ENCODE measurements around the gene CXXC5. TPM values are rescaled to one million over a fixed set of nuclear protein-coding genes. Genes with fewer than 3 reads are reported as not detected.

CXXC5 gene
- total and polyA plus RNA-seq, 9 of the 15 experiments (the other 6 are each of a cell fraction or from before 2014, with no cell fraction given), result 1.9 to 123 (median 45.8) TPM

DNA sequence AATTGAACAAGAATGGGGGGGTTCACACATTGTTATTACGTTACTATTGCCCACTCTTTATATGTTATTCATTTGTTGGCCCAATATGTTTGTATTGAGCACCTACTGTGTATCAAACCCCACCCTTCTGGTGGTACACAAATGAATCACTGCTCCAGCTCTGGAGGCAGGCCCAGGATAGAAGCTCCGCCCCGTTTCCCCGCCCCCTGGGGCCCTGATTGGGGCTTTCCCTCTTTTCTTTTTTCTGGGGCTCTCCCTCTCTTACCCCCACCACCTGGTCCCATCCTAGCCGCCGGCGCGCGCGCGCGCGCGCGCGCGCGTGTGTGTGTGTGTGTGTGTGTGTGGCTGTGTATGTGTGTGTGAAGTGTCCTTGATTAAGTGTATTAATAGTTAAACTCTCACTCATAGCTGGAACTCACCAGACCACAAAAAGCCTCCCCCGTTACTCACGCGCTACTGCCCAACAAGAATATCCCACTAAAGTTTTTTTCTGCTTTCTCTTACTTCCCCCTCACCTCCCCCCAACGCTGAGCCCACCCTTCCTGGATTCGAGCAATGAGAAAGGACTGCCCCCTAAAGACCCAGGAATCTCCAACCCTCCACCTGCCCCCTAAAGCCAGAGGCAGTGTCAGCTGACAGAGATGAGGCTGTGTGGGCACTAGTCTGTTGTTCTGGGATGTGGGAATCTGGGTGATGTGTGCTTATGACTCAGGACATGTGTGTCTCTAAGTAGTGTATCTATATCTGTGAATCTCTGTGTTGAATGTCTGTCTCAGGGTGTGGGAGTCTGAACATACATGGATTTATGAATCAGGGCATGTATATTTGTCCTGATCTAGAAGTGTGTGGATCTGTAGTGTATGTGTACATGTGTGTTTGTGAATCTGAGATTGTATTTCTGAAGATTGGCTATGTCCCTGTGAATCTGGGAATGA is 4.0 kb downstream of the CXXC5 start:
- intact Hi-C loops (cut with micrococcal nuclease), result no loop called here
- Histone ChIP-seq H3K4me1 (replicated peaks in 1 of 2; ENCODE audit: control insufficient read depth in 2 of 2, insufficient read depth in 2 of 2, low read length in 2 of 2) (peaks cover 58 to 81% of the 10 kb centered on the region in 2 experiments), H3K27me3 (ENCODE audit: control insufficient read depth in 2 of 2, insufficient read depth in 2 of 2, low read length in 2 of 2) (no peaks in the 10 kb centered on the region), H3K4me2 (ENCODE audit: insufficient read depth, low read length) (peak overlapping the region; percentile 79), H3K4me3 (peak overlapping the region; percentile 90; the same call in 1 of the 2 replicates), H2AFZ (ENCODE audit: low read depth, low read length) (no peak overlapping the region), H3K36me3 (ENCODE audit: control insufficient read depth, insufficient read depth, low read length) (peaks cover 30% of the 10 kb centered on the region; the same call in 2 of the 3 replicates), H3K9me1 (ENCODE audit: control insufficient read depth, insufficient read depth, low read length) (peaks cover 17% of the 10 kb centered on the region), H3K9me3 (replicated peaks; ENCODE audit: control insufficient read depth, insufficient read depth, low read depth, low read length) (no peaks in the 10 kb centered on the region), H4K20me1 (replicated peaks; ENCODE audit: control insufficient read depth, insufficient read depth, low read length) (peaks cover 54% of the 10 kb centered on the region), H3K79me2 (ENCODE audit: control insufficient read depth, insufficient read depth, low read length) (peaks cover 95% of the 10 kb centered on the region), H3K9ac (ENCODE audit: insufficient read depth in 1 of 2, low read depth in 2 of 2, low read length in 2 of 2) (peak overlapping the region; percentile 28 to 39; a peak in 3 of 4 replicates), H3K27ac (ENCODE audit: extremely low read depth, low read depth, low read length) (no peak overlapping the region)
- CTCF ChIA-PET (ENCODE audit: low intra/inter-chr PET ratio), result no interaction called here
- DNase-seq (ENCODE audit: extremely low read depth in 1 of 4, low spot score in 3 of 4), result peak; percentile 85 to 89 (median 86)
- POLR2A ChIA-PET, result interaction anchor here (0.6 to 2.8 kb wide), 13 partner anchors 9 to 463 kb away, joined by 3 to 13 read pairs (median 3); no protein-coding TSS in a partner anchor
- BruUV-seq (replicated peaks), result no TSS peak
- in situ Hi-C loops (cut with MboI), result no loop called here
- FAIRE-seq, result peak; percentile 78
- peak; percentile 40 for ATAC-seq
- 2% methylated on average over 23 of the region's 23 CpGs for WGBS (ENCODE audit: insufficient coverage, low coverage, missing lambda C conversion rate)
- TF ChIP-seq ZFP36 (IDR thresholded peaks at IDR 0.05; ENCODE audit: low read depth, low read length, partially characterized antibody) (no peak), NRF1 (conservative IDR thresholded peaks at IDR 0.05 in 1 of 2, IDR thresholded peaks at IDR 0.05 in 1 of 2) (peak; percentile 79 to 82), ASH1L (IDR thresholded peaks at IDR 0.05; ENCODE audit: borderline replicate concordance, low read depth, partially characterized antibody) (peak; percentile 23), SMAD4 (CRISPR knock-in tag; conservative IDR thresholded peaks at IDR 0.05) (peak; percentile 32; the same call in 1 of the 2 replicates), HDAC1 (IDR thresholded peaks at IDR 0.05) (peak in 1 of 2 experiments; percentile 67; a peak in 2 of 4 replicates), ZNF740 (CRISPR knock-in tag; IDR thresholded peaks at IDR 0.05) (peak; percentile 14; the same call in 1 of the 2 replicates), ZNF740 (tag; IDR thresholded peaks at IDR 0.05) (no peak), FOSL1 (tag; conservative IDR thresholded peaks at IDR 0.05) (peak; percentile 70), PHF20 (IDR thresholded peaks at IDR 0.05; ENCODE audit: partially characterized antibody) (peak; percentile 45), CBFA2T3 (IDR thresholded peaks at IDR 0.05) (0 out of 2 replicates have a peak, but pooled peaks have one; percentile 2), KDM1A (IDR thresholded peaks at IDR 0.05) (peak; percentile 92 to 95), RCOR1 (IDR thresholded peaks at IDR 0.05; ENCODE audit: borderline replicate concordance in 1 of 2, low read depth in 2 of 2, low read length in 2 of 2) (0 out of 4 replicates have a peak, but pooled peaks of 1 of the 2 experiments have one; percentile 16), MAZ (CRISPR knock-in tag; conservative IDR thresholded peaks at IDR 0.05 in 1 of 2, IDR thresholded peaks at IDR 0.05 in 1 of 2) (peak in 1 of 2 experiments; percentile 54; a peak in 1 of 4 replicates), HMGN3 (IDR thresholded peaks at IDR 0.05; ENCODE audit: borderline replicate concordance, extremely low read depth, insufficient read length, low read depth, low read length) (peak; percentile 26), HDAC2 (IDR thresholded peaks at IDR 0.05) (0 out of 2 replicates have a peak, but pooled peaks have one; percentile 30), ZNF507 (tag; conservative IDR thresholded peaks at IDR 0.05) (no peak)
- TF ChIP-seq, protein P1, sequence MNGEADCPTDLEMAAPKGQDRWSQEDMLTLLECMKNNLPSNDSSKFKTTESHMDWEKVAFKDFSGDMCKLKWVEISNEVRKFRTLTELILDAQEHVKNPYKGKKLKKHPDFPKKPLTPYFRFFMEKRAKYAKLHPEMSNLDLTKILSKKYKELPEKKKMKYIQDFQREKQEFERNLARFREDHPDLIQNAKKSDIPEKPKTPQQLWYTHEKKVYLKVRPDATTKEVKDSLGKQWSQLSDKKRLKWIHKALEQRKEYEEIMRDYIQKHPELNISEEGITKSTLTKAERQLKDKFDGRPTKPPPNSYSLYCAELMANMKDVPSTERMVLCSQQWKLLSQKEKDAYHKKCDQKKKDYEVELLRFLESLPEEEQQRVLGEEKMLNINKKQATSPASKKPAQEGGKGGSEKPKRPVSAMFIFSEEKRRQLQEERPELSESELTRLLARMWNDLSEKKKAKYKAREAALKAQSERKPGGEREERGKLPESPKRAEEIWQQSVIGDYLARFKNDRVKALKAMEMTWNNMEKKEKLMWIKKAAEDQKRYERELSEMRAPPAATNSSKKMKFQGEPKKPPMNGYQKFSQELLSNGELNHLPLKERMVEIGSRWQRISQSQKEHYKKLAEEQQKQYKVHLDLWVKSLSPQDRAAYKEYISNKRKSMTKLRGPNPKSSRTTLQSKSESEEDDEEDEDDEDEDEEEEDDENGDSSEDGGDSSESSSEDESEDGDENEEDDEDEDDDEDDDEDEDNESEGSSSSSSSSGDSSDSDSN (IDR thresholded peaks at IDR 0.05; ENCODE audit: borderline replicate concordance in 1 of 2, low read depth in 2 of 2, low read length in 2 of 2), result no peak

Data from K562 (cell line).